H54 (cell line): ENCODE results near the gene CORO1C.
"Not testable (repeated sequence)": the region's sequence is repeated elsewhere in the genome, so short reads cannot be mapped to it uniquely, and the experiment has no call there.

ENCODE experiments used
- DNase-seq: peaks from one replicate; pipeline ENCODE4 v3.0.0; 2011; ENCODE audit warnings: low spot score, mixed read lengths; ENCODE audit not compliant: insufficient read length
- FAIRE-seq: peaks from 3 replicates; lab custom pipeline; 2011; peaks lifted over from hg19 to GRCh38; lab: Jason Lieb, UNC
- POLR2A ChIP-seq: IDR thresholded peaks from 2 replicates; pipeline ENCODE4 v1.6.1; 2011; ENCODE audit warnings: low read depth, mild to moderate bottlenecking, low read length

CORO1C gene

GRCh38 chr12:108765289-108765764 lies 34.0 kb upstream of the CORO1C start:
- TF ChIP-seq POLR2A = no peak
- FAIRE-seq (no peak), DNase-seq (no peak)

DNA sequence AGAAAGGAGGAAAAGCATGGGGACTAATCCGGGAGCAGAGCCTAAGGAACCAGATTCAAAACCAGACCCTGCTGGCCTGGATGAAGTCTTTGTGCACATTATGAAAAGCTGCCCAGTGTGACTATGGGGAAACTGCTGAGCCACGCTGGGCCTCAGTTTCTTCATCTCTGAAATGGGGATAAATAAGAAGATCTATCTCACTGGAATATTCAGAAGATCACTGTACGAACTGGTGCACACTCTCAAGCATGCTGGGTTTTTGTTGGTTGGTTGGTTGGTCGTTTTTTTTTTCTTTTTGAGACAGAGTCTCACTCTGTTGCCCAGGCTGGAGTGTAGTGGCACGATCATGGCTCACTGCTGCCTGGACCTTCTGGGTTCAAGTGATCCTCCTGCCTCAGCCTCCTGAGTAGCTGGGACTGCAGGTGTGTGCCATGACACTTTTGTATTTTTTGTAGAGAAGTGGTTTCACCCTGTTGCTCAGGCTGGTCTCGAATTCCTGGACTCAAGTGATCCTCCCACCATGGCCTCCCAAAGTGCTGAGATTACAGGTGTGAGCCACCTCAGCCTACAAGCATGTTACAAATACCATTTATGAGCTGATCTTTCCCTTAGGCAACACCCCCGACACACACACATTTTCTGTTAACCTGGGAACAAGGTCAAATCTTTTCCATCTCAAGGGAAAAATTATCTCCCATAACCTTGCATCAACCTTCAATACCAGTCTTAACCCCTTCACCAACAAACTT lies 33.4 kb upstream of the CORO1C start:
- no peak for TF ChIP-seq POLR2A
- FAIRE-seq = no peak
- no peak for DNase-seq

DNA sequence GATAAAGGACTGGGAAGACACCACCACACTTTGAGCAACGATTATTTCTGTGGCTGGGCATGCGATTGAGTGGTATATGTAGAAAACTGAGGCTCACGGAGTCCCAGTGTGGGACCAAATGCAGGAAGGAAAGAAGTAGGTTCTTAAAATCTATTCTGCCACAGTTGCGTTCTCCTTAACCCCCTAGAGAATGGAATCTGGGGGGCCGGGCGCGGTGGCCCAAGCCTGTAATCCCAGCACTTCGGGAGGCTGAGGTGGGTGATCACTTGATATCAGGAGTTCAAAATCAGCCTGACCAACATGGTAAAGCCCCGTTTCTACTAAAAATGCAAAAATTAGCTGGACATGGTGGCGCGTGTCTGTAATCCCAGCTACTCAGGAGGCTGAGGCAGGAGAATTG lies 29.9 kb upstream of the CORO1C start:
- no peak for TF ChIP-seq POLR2A
- no peak for FAIRE-seq
- no peak for DNase-seq

GRCh38 chr12:108759924-108760323 lies 28.6 kb upstream of the CORO1C start:
- DNase-seq (no peak), FAIRE-seq (no peak)
- TF ChIP-seq POLR2A = no peak

DNA sequence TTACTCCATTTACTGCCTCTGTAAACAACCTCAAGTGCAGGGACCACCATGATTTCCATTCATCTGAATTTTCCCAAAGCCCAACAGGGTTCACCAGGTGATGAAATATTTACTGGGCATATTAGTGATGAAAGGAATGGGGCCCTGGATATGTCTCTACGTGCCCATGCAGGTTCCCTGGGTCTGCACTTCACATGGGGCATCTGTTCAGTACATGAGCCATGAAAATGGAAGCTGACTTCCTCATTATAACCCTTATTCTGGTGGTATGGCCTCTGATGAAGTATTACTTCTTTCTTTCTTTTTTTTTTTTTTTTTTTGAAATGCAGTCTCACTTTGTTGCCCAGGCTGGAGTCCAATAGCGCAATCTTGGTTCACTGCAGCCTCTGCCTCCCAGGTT lies 26.5 kb upstream of the CORO1C start:
- no peak for FAIRE-seq
- no peak for TF ChIP-seq POLR2A
- DNase-seq = no peak

DNA sequence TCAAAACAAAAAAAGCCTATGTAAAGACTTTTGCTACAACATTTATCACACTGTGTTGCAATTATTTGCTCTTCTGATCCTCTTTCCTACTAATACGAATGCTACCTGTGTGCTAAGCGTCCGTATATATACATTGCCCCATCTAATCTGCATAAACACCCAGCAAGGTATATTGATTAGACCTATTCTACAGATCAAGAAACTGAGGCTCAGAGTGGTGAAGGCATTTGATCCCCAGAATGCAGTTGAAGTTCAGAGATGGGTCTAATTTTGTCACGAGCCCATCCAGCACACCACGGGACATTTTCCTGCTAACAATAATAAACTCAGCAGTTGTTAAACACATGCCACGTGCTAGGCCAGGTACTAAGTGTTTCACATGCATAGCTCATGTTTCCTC lies 25.1 kb upstream of the CORO1C start:
- TF ChIP-seq POLR2A = no peak
- no peak for DNase-seq
- FAIRE-seq = no peak

GRCh38 chr12:108755481-108755880 lies 24.2 kb upstream of the CORO1C start:
- FAIRE-seq (no peak), DNase-seq (no peak)
- TF ChIP-seq POLR2A = no peak

DNA sequence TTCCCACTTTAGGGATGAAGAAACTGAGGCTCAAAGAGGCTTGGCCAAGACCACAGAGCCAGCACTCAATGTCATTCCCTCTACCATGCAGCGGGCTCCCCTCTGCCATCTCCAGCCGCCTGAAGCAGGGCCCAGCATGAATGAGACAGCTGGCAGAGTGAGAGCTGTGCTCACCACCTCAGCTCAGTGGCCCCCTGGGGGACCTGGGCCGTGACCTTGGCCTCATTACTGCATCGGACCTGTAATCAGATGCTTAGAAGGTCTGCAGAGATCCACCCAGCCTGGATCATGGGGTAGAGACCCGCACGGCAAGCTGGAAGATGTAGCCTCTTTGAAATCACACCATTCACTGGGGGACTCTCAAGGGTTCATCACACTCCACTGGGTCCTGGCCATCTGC lies 22.7 kb upstream of the CORO1C start:
- TF ChIP-seq POLR2A = no peak
- DNase-seq (no peak), FAIRE-seq (no peak)

DNA sequence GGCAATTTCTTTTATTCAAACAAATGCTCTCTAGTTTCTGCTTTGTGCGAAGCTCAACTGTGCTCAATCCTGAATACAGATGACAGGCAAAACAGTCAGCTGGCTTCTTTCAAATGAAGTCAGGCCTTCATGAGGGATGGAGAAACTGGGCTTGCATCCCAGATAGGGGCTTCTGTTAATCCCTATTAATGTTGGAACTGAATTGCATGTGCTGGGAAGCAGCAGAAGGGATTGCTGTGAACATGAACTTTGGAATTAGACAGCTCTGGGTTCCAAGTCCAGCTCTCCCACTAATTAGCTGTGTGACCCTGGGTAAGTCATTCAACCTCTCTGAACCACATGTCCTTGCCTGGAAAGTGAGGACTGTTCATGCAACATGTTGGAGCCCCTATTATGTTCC lies 21.1 kb upstream of the CORO1C start:
- FAIRE-seq (no peak), DNase-seq (no peak)
- TF ChIP-seq POLR2A = no peak

- DNase-seq (no peak), FAIRE-seq (no peak)
These were observed 20.5 kb upstream of the CORO1C start for GRCh38 chr12:108751821-108752220.

DNA sequence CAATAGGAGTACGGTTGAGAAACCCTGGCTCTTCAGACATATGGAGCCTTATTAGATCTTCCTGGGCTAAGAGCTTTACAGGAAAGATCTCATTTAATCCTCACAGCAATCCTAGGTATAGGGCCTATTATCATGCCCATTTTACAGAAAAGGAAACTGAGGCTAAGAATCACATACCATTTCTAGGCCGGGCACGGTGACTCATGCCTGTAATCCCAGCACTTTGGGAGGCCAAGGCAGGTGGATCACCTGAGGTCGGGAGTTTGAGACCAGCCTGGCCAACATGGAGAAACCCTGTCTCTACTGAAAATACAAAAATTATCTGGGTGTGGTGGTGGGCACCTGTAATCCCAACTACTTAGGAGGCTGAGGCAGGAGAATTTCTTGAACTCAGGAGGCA lies 19.7 kb upstream of the CORO1C start:
- not testable (repeated sequence) for FAIRE-seq, DNase-seq

More at GRCh38 chr12:108751821-108752220, 20.5 kb upstream of the CORO1C start:
- TF ChIP-seq POLR2A = no peak

DNA sequence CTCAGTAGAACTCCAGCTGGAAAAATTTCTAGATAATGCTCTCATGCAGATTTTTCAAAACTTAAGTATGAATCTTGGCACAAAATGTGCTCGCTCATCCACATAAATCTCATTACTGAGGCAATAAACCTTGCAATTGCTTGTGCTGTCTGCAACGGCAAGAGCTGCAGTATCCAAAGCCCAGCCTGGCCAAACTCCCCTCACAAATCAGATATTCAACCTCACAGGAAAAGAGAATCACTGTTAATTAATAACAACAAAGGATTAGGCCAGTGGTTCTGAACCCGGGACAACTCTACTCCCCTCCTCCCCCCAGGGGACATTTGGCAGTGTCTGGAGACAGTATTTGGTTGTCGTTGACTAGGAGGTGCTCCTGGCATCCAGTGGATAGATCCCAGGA lies 19.2 kb upstream of the CORO1C start:
- DNase-seq (no peak), FAIRE-seq (no peak)

GRCh38 chr12:108747563-108747962 lies 16.2 kb upstream of the CORO1C start:
- DNase-seq (no peak), FAIRE-seq (no peak)
- no peak for TF ChIP-seq POLR2A

More for the DNA sequence above, 19.2 kb upstream of the CORO1C start:
- TF ChIP-seq POLR2A = no peak

- DNase-seq (no peak), FAIRE-seq (no peak)
- TF ChIP-seq POLR2A = no peak
These were observed 14.3 kb upstream of the CORO1C start for GRCh38 chr12:108745641-108746040.
